Measurements from ENCODE around the gene CERS2. TPM values are rescaled to one million over a fixed set of nuclear protein-coding genes. Genes with fewer than 3 reads are reported as not detected.

Gene CERS2
- total RNA-seq, 1 donor from 2014 or later, result 261 TPM

GRCh38 chr1:151002051-151002450 lies 27.4 kb upstream of the CERS2 start:
- Mint-ChIP-seq H3K27ac (ENCODE audit: unreplicated experiment) (no peak overlapping the region), H3K4me3 (ENCODE audit: unreplicated experiment) (no peak overlapping the region), H3K36me3 (ENCODE audit: unreplicated experiment) (peaks cover 19% of the 10 kb centered on the region), H3K9me3 (ENCODE audit: unreplicated experiment) (no peaks in the 10 kb centered on the region), H3K4me1 (ENCODE audit: unreplicated experiment) (peaks cover 35% of the 10 kb centered on the region), H3K27me3 (ENCODE audit: unreplicated experiment) (no peaks in the 10 kb centered on the region)
- no peak for TF ChIP-seq CTCF (IDR thresholded peaks at IDR 0.05)
- no peak for DNase-seq (ENCODE audit: extremely low spot score, unreplicated experiment)

- Mint-ChIP-seq H3K36me3 (ENCODE audit: unreplicated experiment) (peaks cover 21% of the 10 kb centered on the region), H3K27ac (ENCODE audit: unreplicated experiment) (no peak overlapping the region), H3K4me3 (ENCODE audit: unreplicated experiment) (no peak overlapping the region), H3K9me3 (ENCODE audit: unreplicated experiment) (no peaks in the 10 kb centered on the region), H3K4me1 (ENCODE audit: unreplicated experiment) (peaks cover 31% of the 10 kb centered on the region), H3K27me3 (ENCODE audit: unreplicated experiment) (no peaks in the 10 kb centered on the region)
- no peak for DNase-seq (ENCODE audit: extremely low spot score, unreplicated experiment)
- no peak for TF ChIP-seq CTCF (IDR thresholded peaks at IDR 0.05)
Measured at GRCh38 chr1:151001602-151002001, 27.0 kb upstream of the CERS2 start.

GRCh38 chr1:151000408-151000807 lies 25.8 kb upstream of the CERS2 start:
- Mint-ChIP-seq H3K27ac (ENCODE audit: unreplicated experiment) (no peak overlapping the region), H3K27me3 (ENCODE audit: unreplicated experiment) (no peaks in the 10 kb centered on the region), H3K9me3 (ENCODE audit: unreplicated experiment) (no peaks in the 10 kb centered on the region), H3K4me1 (ENCODE audit: unreplicated experiment) (peaks cover 24% of the 10 kb centered on the region), H3K4me3 (ENCODE audit: unreplicated experiment) (no peak overlapping the region), H3K36me3 (ENCODE audit: unreplicated experiment) (peaks cover 21% of the 10 kb centered on the region)
- no peak for DNase-seq (ENCODE audit: extremely low spot score, unreplicated experiment)
- TF ChIP-seq CTCF (IDR thresholded peaks at IDR 0.05), result no peak

GRCh38 chr1:150999926-151000325 lies 25.3 kb upstream of the CERS2 start:
- H3K4me3 Mint-ChIP-seq (ENCODE audit: unreplicated experiment), result no peak overlapping the region
- no peak for DNase-seq (ENCODE audit: extremely low spot score, unreplicated experiment)
- peaks cover 20% of the 10 kb centered on the region for H3K4me1 Mint-ChIP-seq (ENCODE audit: unreplicated experiment)
- H3K27ac Mint-ChIP-seq (ENCODE audit: unreplicated experiment), result no peak overlapping the region
- H3K36me3 Mint-ChIP-seq (ENCODE audit: unreplicated experiment), result peaks cover 21% of the 10 kb centered on the region
- H3K27me3 Mint-ChIP-seq (ENCODE audit: unreplicated experiment), result no peaks in the 10 kb centered on the region
- H3K9me3 Mint-ChIP-seq (ENCODE audit: unreplicated experiment), result no peaks in the 10 kb centered on the region
- TF ChIP-seq CTCF (IDR thresholded peaks at IDR 0.05), result no peak

- Mint-ChIP-seq H3K27me3 (ENCODE audit: unreplicated experiment) (no peaks in the 10 kb centered on the region), H3K9me3 (ENCODE audit: unreplicated experiment) (no peaks in the 10 kb centered on the region), H3K4me1 (ENCODE audit: unreplicated experiment) (peaks cover 14% of the 10 kb centered on the region), H3K4me3 (ENCODE audit: unreplicated experiment) (no peak overlapping the region), H3K36me3 (ENCODE audit: unreplicated experiment) (peaks cover 21% of the 10 kb centered on the region), H3K27ac (ENCODE audit: unreplicated experiment) (no peak overlapping the region)
- TF ChIP-seq CTCF (IDR thresholded peaks at IDR 0.05), result no peak
- DNase-seq (ENCODE audit: extremely low spot score, unreplicated experiment), result no peak
Measured at GRCh38 chr1:150999051-150999674, 24.5 kb upstream of the CERS2 start.

Data from osteocyte (in vitro differentiated cells).